ENCODE data around the gene NCOR1. TPM values are rescaled to one million over a fixed set of nuclear protein-coding genes. Genes with fewer than 3 reads are reported as not detected.

Gene NCOR1
- total and polyA plus RNA-seq, 9 of the 15 experiments (the other 6 are each of a cell fraction or from before 2014, with no cell fraction given): 20.2 to 66.5 (median 50.9) TPM

DNA sequence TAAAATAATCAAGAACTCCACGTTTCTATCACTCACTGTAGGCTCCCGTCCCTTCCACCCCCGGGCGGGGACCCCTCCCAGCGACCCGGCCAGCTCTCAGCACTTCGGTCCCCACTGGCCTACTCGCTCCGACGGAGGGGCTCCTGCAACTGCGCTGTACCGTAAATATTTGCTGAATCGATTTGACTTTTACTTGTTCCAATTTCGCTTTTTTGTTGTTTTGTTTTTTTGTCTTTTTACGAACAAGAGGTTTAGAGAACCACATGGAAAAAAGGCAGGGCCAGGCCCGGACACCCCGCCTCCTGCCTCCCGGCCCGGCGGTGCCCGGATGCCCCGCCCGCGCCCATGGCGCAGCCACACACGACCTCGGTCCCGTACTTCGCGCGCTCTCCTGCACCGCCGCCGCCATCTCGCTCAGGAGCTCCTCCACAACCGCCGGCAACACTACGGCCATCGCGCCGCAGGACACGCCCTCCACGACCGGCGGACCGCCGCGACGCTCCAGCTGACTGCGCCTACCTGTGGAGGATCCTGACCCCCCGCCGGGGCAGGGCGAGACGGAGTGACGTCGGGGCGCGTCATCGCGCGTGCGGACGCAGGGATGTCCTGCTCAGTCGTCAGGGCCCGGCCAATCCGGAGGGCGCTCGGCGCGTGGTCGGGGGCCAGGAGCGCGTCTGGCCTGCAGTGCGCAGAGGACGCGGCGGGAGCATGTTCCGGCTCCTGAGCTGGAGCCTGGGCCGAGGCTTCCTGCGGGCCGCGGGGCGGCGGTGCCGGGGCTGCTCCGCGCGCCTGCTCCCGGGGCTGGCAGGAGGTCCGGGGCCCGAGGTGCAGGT lies 216.0 kb downstream of the NCOR1 start, which contains the start of the genes TTC19 and ZSWIM7 (continued):
- TF ChIP-seq NR1H2 (CRISPR knock-in tag; IDR thresholded peaks at IDR 0.05) (peak; percentile 77; the same call in 1 of the 2 replicates), CREB1 (IDR thresholded peaks at IDR 0.05) (peak; percentile 98), CREB1 (CRISPR knock-in tag; IDR thresholded peaks at IDR 0.05) (peak; percentile 98), SRF (CRISPR knock-in tag; IDR thresholded peaks at IDR 0.05) (no peak), ATF7 (IDR thresholded peaks at IDR 0.05) (peak; percentile 85), SETDB1 (IDR thresholded peaks at IDR 0.05; ENCODE audit: low read length) (no peak), TCF7 (IDR thresholded peaks at IDR 0.05; ENCODE audit: borderline replicate concordance) (no peak), ZNF589 (CRISPR knock-in tag; IDR thresholded peaks at IDR 0.05; ENCODE audit: low read depth) (0 out of 2 replicates have a peak, but pooled peaks have one; percentile 56), NCOA6 (IDR thresholded peaks at IDR 0.05) (peak; percentile 75; the same call in 1 of the 2 replicates), FOXM1 (IDR thresholded peaks at IDR 0.05; ENCODE audit: low read depth) (no peak), FOXM1 (CRISPR knock-in tag; IDR thresholded peaks at IDR 0.05; ENCODE audit: low read depth) (peak; percentile 65; the same call in 1 of the 2 replicates), ZKSCAN8 (CRISPR knock-in tag; IDR thresholded peaks at IDR 0.05) (no peak), DDX20 (tag; IDR thresholded peaks at IDR 0.05; ENCODE audit: low read depth) (no peak), ETV6 (IDR thresholded peaks at IDR 0.05; ENCODE audit: borderline replicate concordance in 1 of 2, low read depth in 2 of 2, low read length in 1 of 2) (no peak), ETV6 (CRISPR knock-in tag; IDR thresholded peaks at IDR 0.05; ENCODE audit: borderline replicate concordance) (no peak), ZNF431 (CRISPR knock-in tag; IDR thresholded peaks at IDR 0.05) (no peak), SNIP1 (IDR thresholded peaks at IDR 0.05; ENCODE audit: low read depth) (no peak), NFYB (IDR thresholded peaks at IDR 0.05; ENCODE audit: extremely low read depth, insufficient read length) (peak; percentile 7), TRIM24 (IDR thresholded peaks at IDR 0.05) (0 out of 4 replicates have a peak, but pooled peaks of 1 of the 2 experiments have one; percentile 28), TARDBP (IDR thresholded peaks at IDR 0.05) (peak; percentile 85), BRF1 (IDR thresholded peaks at IDR 0.05; ENCODE audit: borderline replicate concordance, extremely low read depth, insufficient read length) (no peak), ZNF134 (CRISPR knock-in tag; conservative IDR thresholded peaks at IDR 0.05) (no peak), BACH1 (tag; IDR thresholded peaks at IDR 0.05) (no peak), CXXC5 (CRISPR knock-in tag; IDR thresholded peaks at IDR 0.05) (peak; percentile 98)
- TF ChIP-seq, protein P1, sequence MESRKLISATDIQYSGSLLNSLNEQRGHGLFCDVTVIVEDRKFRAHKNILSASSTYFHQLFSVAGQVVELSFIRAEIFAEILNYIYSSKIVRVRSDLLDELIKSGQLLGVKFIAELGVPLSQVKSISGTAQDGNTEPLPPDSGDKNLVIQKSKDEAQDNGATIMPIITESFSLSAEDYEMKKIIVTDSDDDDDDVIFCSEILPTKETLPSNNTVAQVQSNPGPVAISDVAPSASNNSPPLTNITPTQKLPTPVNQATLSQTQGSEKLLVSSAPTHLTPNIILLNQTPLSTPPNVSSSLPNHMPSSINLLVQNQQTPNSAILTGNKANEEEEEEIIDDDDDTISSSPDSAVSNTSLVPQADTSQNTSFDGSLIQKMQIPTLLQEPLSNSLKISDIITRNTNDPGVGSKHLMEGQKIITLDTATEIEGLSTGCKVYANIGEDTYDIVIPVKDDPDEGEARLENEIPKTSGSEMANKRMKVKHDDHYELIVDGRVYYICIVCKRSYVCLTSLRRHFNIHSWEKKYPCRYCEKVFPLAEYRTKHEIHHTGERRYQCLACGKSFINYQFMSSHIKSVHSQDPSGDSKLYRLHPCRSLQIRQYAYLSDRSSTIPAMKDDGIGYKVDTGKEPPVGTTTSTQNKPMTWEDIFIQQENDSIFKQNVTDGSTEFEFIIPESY (CRISPR knock-in tag; IDR thresholded peaks at IDR 0.05): peak; percentile 80
- TF ChIP-seq, protein P2, sequence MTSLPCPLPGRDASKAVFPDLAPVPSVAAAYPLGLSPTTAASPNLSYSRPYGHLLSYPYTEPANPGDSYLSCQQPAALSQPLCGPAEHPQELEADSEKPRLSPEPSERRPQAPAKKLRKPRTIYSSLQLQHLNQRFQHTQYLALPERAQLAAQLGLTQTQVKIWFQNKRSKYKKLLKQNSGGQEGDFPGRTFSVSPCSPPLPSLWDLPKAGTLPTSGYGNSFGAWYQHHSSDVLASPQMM (CRISPR knock-in tag; IDR thresholded peaks at IDR 0.05): no peak
- TF ChIP-seq, protein P3, sequence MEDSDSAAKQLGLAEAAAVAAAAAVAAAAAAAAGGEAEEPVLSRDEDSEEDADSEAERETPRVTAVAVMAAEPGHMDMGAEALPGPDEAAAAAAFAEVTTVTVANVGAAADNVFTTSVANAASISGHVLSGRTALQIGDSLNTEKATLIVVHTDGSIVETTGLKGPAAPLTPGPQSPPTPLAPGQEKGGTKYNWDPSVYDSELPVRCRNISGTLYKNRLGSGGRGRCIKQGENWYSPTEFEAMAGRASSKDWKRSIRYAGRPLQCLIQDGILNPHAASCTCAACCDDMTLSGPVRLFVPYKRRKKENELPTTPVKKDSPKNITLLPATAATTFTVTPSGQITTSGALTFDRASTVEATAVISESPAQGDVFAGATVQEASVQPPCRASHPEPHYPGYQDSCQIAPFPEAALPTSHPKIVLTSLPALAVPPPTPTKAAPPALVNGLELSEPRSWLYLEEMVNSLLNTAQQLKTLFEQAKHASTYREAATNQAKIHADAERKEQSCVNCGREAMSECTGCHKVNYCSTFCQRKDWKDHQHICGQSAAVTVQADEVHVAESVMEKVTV (CRISPR knock-in tag; IDR thresholded peaks at IDR 0.05): no peak
